ENCODE results near the gene CCL18. TPM values are rescaled to one million over a fixed set of nuclear protein-coding genes. Genes with fewer than 3 reads are reported as not detected.

Gene CCL18
- total and polyA plus RNA-seq, 2 donors (not counting 1 experiment from before 2014, with no cell fraction given): not detected

DNA sequence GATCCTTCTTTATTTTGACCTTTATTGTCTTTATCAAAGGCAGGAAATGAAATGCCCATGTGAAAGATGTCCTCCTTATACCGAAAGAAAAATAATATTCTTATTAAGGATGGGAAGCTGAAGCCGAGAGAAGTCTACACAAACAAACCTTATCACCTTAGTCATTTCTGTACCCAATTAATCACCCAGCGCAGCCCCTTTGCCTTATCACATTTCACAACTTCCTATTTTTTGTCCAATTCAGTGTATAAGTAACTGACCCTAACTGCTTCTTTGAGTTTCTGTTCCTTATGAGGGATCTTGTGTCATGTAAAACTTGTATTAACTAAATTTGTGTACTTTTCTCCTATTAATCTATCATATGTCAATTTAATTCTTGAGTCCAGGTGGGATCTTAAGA, 29.9 kb upstream of the CCL18 start:
- intact Hi-C loops (cut with micrococcal nuclease): no loop called here

DNA sequence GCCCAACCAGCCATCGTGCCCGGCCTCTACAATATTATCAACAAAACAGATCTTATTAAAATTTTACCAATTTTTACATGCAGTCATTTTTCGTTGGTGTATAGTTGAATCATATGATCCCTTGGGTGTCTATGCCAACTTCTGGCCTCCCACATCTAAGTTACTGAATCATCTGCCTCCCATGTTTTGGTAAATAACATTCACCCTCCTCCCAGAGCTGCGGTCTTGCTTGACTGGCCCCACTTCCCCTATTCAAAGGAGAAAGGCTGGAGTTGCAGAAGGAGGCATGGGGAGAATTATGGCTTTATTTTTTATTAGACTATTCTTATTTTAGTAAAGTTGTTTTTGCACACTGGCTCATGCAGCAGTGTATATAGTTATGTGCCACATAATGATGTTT, 27.8 kb upstream of the CCL18 start:
- H3K9me3 Mint-ChIP-seq (ENCODE audit: insufficient read depth): no peaks in the 10 kb centered on the region
- H3K9ac ChIP-seq (ENCODE audit: low read length): no peak overlapping the region
- H3K4me1 ChIP-seq (ENCODE audit: control insufficient read depth in 2 of 2, insufficient read depth in 2 of 2, low read length in 2 of 2): peaks cover 13 to 17% of the 10 kb centered on the region in 2 donors
- no peak overlapping the region for H3K4me2 ChIP-seq (replicated peaks; ENCODE audit: low read depth, low read length, poor library complexity, severe bottlenecking)
- no peak overlapping the region for H3K4me3 ChIP-seq (ENCODE audit: control extremely low read depth in 1 of 5, extremely low read depth in 1 of 5, insufficient read depth in 1 of 5, low read depth in 2 of 5, low read length in 4 of 5)
- ChIA-PET CTCF (interaction anchor here (1.9 kb wide), 1 partner anchor 113 kb away, joined by 6 read pairs; no protein-coding TSS in a partner anchor), POLR2A (no interaction called here)
- no peak for ATAC-seq (ENCODE audit: low read depth)
- intact Hi-C loops (cut with micrococcal nuclease): no loop called here
- no peaks in the 10 kb centered on the region for H3K36me3 ChIP-seq (replicated peaks in 1 of 2; ENCODE audit: control extremely low read depth in 1 of 2, control insufficient read depth in 1 of 2, extremely low read depth in 1 of 2, insufficient read depth in 2 of 2, low read length in 1 of 2)
- WGBS (ENCODE audit: insufficient coverage): no CpG with 5 or more reads among the region's 4 CpGs
- no peak for DNase-seq
- H3K9me3 ChIP-seq (ENCODE audit: control extremely low read depth in 1 of 3, control insufficient read depth in 2 of 3, insufficient read depth in 1 of 3, low read length in 2 of 3): no peaks in the 10 kb centered on the region
- H3K79me2 ChIP-seq (ENCODE audit: control insufficient read depth, insufficient read depth, low read length): no peaks in the 10 kb centered on the region
- H3K27me3 ChIP-seq (replicated peaks in 1 of 4; ENCODE audit: control extremely low read depth in 1 of 4, control insufficient read depth in 3 of 4, insufficient read depth in 4 of 4, low read length in 3 of 4): peaks cover 0 to 7% (median 3%) of the 10 kb centered on the region in 4 experiments
- peaks cover 19% of the 10 kb centered on the region for H3K4me1 Mint-ChIP-seq
- no peak overlapping the region for H2AFZ ChIP-seq (ENCODE audit: insufficient read depth, low read depth, low read length, poor library complexity, severe bottlenecking)
- TF ChIP-seq EZH2 (IDR thresholded peaks at IDR 0.05; ENCODE audit: borderline replicate concordance, insufficient read depth, low read depth, low read length, poor library complexity, severe bottlenecking): no peak
- TF ChIP-seq, protein P1, sequence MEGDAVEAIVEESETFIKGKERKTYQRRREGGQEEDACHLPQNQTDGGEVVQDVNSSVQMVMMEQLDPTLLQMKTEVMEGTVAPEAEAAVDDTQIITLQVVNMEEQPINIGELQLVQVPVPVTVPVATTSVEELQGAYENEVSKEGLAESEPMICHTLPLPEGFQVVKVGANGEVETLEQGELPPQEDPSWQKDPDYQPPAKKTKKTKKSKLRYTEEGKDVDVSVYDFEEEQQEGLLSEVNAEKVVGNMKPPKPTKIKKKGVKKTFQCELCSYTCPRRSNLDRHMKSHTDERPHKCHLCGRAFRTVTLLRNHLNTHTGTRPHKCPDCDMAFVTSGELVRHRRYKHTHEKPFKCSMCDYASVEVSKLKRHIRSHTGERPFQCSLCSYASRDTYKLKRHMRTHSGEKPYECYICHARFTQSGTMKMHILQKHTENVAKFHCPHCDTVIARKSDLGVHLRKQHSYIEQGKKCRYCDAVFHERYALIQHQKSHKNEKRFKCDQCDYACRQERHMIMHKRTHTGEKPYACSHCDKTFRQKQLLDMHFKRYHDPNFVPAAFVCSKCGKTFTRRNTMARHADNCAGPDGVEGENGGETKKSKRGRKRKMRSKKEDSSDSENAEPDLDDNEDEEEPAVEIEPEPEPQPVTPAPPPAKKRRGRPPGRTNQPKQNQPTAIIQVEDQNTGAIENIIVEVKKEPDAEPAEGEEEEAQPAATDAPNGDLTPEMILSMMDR (IDR thresholded peaks at IDR 0.05): no peak
- H3K4me3 Mint-ChIP-seq: no peak overlapping the region
- no peak overlapping the region for H3K27ac ChIP-seq (ENCODE audit: low read length in 2 of 2)
- H3K27me3 Mint-ChIP-seq: peaks cover 13% of the 10 kb centered on the region
- H3K27ac Mint-ChIP-seq: no peak overlapping the region
- H4K20me1 ChIP-seq (ENCODE audit: control insufficient read depth, insufficient read depth, low read length, poor library complexity, severe bottlenecking): no peaks in the 10 kb centered on the region

More for the DNA sequence above, 29.9 kb upstream of the CCL18 start:
- TF ChIP-seq EZH2 (IDR thresholded peaks at IDR 0.05; ENCODE audit: borderline replicate concordance, insufficient read depth, low read depth, low read length, poor library complexity, severe bottlenecking): no peak
- TF ChIP-seq, protein P1 (IDR thresholded peaks at IDR 0.05): no peak
- ChIA-PET POLR2A (no interaction called here), CTCF (interaction anchor here (1.1 to 1.9 kb wide), 2 partner anchors 65 to 115 kb away, joined by 3 to 6 read pairs; no protein-coding TSS in a partner anchor)
- peak; percentile 43 for DNase-seq
- no peak overlapping the region for H3K4me3 Mint-ChIP-seq
- ATAC-seq (ENCODE audit: low read depth): peak; percentile 43
- Histone ChIP-seq H3K9ac (ENCODE audit: low read length) (no peak overlapping the region), H3K4me3 (ENCODE audit: control extremely low read depth in 1 of 5, extremely low read depth in 1 of 5, insufficient read depth in 1 of 5, low read depth in 2 of 5, low read length in 4 of 5) (no peak overlapping the region), H2AFZ (ENCODE audit: insufficient read depth, low read depth, low read length, poor library complexity, severe bottlenecking) (no peak overlapping the region), H3K4me1 (ENCODE audit: control insufficient read depth in 2 of 2, insufficient read depth in 2 of 2, low read length in 2 of 2) (peaks cover 13 to 17% of the 10 kb centered on the region in 2 donors), H3K36me3 (replicated peaks in 1 of 2; ENCODE audit: control extremely low read depth in 1 of 2, control insufficient read depth in 1 of 2, extremely low read depth in 1 of 2, insufficient read depth in 2 of 2, low read length in 1 of 2) (no peaks in the 10 kb centered on the region), H3K4me2 (replicated peaks; ENCODE audit: low read depth, low read length, poor library complexity, severe bottlenecking) (peak overlapping the region; percentile 0), H3K27me3 (replicated peaks in 1 of 4; ENCODE audit: control extremely low read depth in 1 of 4, control insufficient read depth in 3 of 4, insufficient read depth in 4 of 4, low read length in 3 of 4) (peaks cover 0 to 12% (median 3%) of the 10 kb centered on the region in 4 experiments), H3K27ac (ENCODE audit: low read length in 2 of 2) (no peak overlapping the region), H4K20me1 (ENCODE audit: control insufficient read depth, insufficient read depth, low read length, poor library complexity, severe bottlenecking) (no peaks in the 10 kb centered on the region), H3K79me2 (ENCODE audit: control insufficient read depth, insufficient read depth, low read length) (no peaks in the 10 kb centered on the region), H3K9me3 (ENCODE audit: control extremely low read depth in 1 of 3, control insufficient read depth in 2 of 3, insufficient read depth in 1 of 3, low read length in 2 of 3) (no peaks in the 10 kb centered on the region)
- no peaks in the 10 kb centered on the region for H3K9me3 Mint-ChIP-seq (ENCODE audit: insufficient read depth)
- peaks cover 19% of the 10 kb centered on the region for H3K4me1 Mint-ChIP-seq
- WGBS (ENCODE audit: insufficient coverage): 0% methylated on average over 2 of the region's 3 CpGs
- peaks cover 28% of the 10 kb centered on the region for H3K27me3 Mint-ChIP-seq
- no peak overlapping the region for H3K27ac Mint-ChIP-seq

Measured in B cell (primary cell).